ENCODE measurements around the gene ANKRD40.

The ANKRD40 gene

GRCh38 chr17:50667259-50668024 lies 40.3 kb downstream of the ANKRD40 start:
- DNase-seq, result no peak

GRCh38 chr17:50666316-50666715 lies 41.4 kb downstream of the ANKRD40 start:
- no peak for DNase-seq

DNA sequence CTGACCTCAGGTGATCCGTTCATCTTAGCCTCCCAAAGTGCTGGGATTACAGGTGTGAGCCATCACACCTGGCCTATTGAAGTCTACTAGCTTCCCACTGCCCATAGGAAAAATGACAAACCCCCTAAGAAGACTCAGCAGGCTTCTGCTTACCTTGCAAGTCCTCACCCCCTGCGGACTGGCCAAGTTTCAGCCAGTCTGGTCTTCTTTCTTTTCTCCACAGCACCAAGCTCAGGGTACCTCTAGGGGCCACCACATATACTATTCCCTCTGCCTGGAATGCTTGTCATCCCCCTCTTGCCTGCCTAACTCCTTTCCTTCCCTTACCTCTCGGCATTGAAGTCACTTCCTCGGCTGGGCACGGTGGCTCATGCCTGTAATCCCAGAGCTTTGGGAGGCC lies 41.9 kb downstream of the ANKRD40 start:
- no peak for DNase-seq

DNA sequence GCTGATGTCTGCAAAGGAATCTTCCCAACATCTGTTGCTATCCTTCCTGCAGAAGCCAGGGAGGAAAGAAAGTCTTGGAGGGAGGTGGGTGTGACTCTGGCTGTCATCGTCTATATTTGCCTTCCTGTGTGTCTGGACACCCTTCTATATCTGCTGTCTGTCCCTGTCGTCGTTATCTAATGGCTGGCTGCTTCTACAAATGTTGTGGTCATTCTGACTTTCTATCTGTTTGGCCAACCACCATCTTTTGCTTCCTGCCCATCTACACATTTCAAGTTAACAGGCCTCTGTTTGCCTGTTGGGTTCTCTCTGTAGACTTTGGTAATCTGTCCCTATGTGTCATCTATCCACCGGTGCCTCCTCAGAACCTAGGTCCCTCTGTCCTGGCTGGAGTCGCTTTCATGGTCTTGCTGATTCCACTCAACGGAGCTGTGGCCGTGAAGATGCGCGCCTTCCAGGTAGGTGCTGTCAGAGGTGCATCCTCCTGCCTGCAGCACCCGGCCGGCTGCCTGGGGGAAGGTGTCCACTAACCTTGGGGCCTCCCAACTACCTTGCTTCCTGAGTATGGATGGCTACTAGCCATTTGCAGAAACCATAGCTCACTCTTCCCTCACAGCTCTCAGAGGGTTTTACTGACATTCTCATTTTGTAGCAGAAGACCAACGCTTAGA lies 42.8 kb downstream of the ANKRD40 start:
- DNase-seq, result no peak

- no peak for DNase-seq
Measured at GRCh38 chr17:50663812-50664374, 43.8 kb downstream of the ANKRD40 start.

GRCh38 chr17:50662632-50663225 lies 45.0 kb downstream of the ANKRD40 start:
- DNase-seq, result no peak

GRCh38 chr17:50661795-50662391 lies 45.8 kb downstream of the ANKRD40 start:
- peak; percentile 61 for DNase-seq

DNA sequence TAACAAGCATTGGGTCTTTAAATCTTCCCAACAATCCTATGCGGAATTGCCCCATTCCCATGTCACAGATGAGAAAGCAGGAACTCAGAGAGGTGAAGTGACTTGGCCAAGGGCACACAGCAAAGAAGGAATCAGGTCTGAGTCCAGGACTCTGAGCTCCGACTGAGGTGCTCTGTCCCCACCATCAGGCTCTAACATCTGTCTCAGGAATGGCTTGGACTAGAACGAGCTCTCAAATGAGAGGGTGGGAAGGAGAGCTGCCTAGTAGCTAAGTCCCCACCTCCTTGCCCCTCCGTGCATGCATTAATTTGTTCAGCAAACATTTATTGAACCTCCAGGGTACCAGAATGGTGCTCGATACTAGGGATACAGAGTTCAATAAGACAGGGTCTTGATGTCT lies 46.4 kb downstream of the ANKRD40 start:
- DNase-seq, result no peak

- DNase-seq, result no peak
Measured at GRCh38 chr17:50660887-50661345, 46.8 kb downstream of the ANKRD40 start.

- peak; percentile 30 for DNase-seq
Measured at GRCh38 chr17:50660042-50660886, 47.5 kb downstream of the ANKRD40 start.

DNA sequence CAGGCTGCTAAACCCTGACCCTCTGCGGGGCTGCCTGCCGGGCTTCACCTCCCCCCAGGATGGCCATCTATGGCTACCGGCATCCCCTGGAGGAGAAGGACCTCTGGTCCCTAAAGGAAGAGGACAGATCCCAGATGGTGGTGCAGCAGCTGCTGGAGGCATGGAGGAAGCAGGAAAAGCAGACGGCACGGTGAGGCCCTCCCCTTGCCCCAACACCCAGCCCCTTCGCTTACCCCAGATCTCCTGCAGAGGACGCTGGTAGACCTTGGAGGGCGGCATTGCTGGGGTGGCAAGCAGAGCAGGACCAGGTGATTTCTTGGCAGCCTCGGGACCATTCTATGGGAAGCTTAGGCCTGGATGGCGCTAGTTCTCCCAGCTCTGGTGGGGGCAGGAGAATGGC lies 48.5 kb downstream of the ANKRD40 start:
- no peak for DNase-seq

- DNase-seq, result no peak
Measured at GRCh38 chr17:50658616-50659015, 49.1 kb downstream of the ANKRD40 start.

- DNase-seq, result no peak
Measured at GRCh38 chr17:50657627-50658026, 50.1 kb downstream of the ANKRD40 start.

- no peak for DNase-seq
Measured at GRCh38 chr17:50657054-50657453, 50.7 kb downstream of the ANKRD40 start.

GRCh38 chr17:50656509-50656908 lies 51.2 kb downstream of the ANKRD40 start:
- DNase-seq, result no peak

DNA sequence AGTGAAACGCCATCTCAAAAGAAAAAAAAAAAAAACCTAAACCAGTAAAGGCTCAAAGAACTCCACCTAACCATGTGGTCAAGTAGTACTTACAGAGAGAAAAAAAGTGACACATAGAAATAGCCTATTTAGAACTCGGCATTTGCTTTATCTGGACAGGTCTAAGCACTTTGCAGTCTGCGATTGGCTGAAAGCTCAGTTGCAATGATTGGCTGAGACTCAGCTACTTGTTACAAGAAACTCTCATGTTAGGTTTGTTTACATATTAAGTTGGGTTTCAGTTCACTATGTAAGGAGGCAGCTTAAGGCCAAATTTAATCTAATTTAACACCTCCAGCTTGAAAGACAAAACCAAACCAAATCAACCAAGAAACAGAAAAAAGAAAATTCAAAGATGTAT lies 54.0 kb downstream of the ANKRD40 start:
- DNase-seq, result no peak

- no peak for DNase-seq
Measured at GRCh38 chr17:50651661-50652060, 56.1 kb downstream of the ANKRD40 start.

- DNase-seq, result no peak
Measured at GRCh38 chr17:50649042-50649908, 58.4 kb downstream of the ANKRD40 start.

- DNase-seq, result no peak
Measured at GRCh38 chr17:50647187-50647586, 60.5 kb downstream of the ANKRD40 start.

- no peak for DNase-seq
Measured at GRCh38 chr17:50645748-50646682, 61.7 kb downstream of the ANKRD40 start.

Measured in NCI-H2029 treated with DMSO at 0.1 percent for 48 hours (cell line).